DOHH2 (cell line): ENCODE data around the gene API5.
A peak's percentile ranks its signal among the peaks of the same experiment; 100 is the strongest.

ENCODE experiments used
- H3F3A ChIP-seq: fragments of 200-600 bp; sonication (generic), shearing (Covaris generic); 2 replicates; pipeline ENCODE4 v1.6.0; 2016; ENCODE audit warnings: antibody characterized with exemption, mild to moderate bottlenecking; ENCODE audit not compliant: control insufficient read depth, insufficient read depth
- H3K27ac ChIP-seq: fragments of 200-600 bp; sonication (generic); 2 replicates; pipeline ENCODE4 v1.5.1; 2014; ENCODE audit warnings: low read depth, mild to moderate bottlenecking, low read length, moderate library complexity
- H3K27me3 ChIP-seq: fragments of 200-600 bp; sonication (generic); 2 replicates; pipeline ENCODE4 v1.6.1; 2014; ENCODE audit warnings: mild to moderate bottlenecking, low read length, mixed read lengths; ENCODE audit not compliant: control insufficient read depth
- H3K36me3 ChIP-seq: fragments of 200-600 bp; sonication (generic); 2 replicates; pipeline ENCODE4 v1.6.1; 2014; ENCODE audit warnings: mild to moderate bottlenecking, low read length, moderate library complexity, mixed read lengths; ENCODE audit not compliant: control insufficient read depth
- H3K4me1 ChIP-seq: fragments of 200-600 bp; sonication (generic); 2 replicates; pipeline ENCODE4 v1.6.1; 2014; ENCODE audit warnings: mild to moderate bottlenecking, low read length, mixed read lengths; ENCODE audit not compliant: control insufficient read depth
- H3K4me2 ChIP-seq: fragments of 200-600 bp; sonication (generic); 2 replicates; pipeline ENCODE4 v1.6.0; 2014; ENCODE audit warnings: mild to moderate bottlenecking, low read length, moderate library complexity
- H3K4me3 ChIP-seq: fragments of 200-600 bp; sonication (generic); 2 replicates; pipeline ENCODE4 v1.5.1; 2014; ENCODE audit warnings: mild to moderate bottlenecking, low read length, mixed read lengths
- H3K79me2 ChIP-seq: fragments of 200-600 bp; sonication (generic); 2 replicates; pipeline ENCODE4 v1.6.1; 2014; ENCODE audit warnings: mild to moderate bottlenecking, low read length, mixed read lengths; ENCODE audit not compliant: control insufficient read depth
- H3K9me2 ChIP-seq: fragments of 200-600 bp; sonication (generic); replicated peaks from 2 replicates; pipeline ENCODE4 v1.6.1; 2014; ENCODE audit warnings: mild to moderate bottlenecking, low read length, mixed read lengths; ENCODE audit not compliant: control insufficient read depth
- H3K9me3 ChIP-seq: fragments of 200-600 bp; sonication (generic); 2 replicates; pipeline ENCODE4 v1.6.1; 2014; ENCODE audit warnings: antibody characterized with exemption, low read length, mixed read lengths; ENCODE audit not compliant: control insufficient read depth, insufficient read depth
- H4K20me1 ChIP-seq: fragments of 200-600 bp; sonication (generic); 2 replicates; pipeline ENCODE4 v1.6.0; 2014; ENCODE audit warnings: low read depth, mild to moderate bottlenecking, antibody characterized with exemption, low read length, moderate library complexity; ENCODE audit not compliant: control insufficient read depth, insufficient read depth
- CTCF ChIP-seq: fragments of 200-600 bp; sonication (generic); IDR thresholded peaks from one replicate; pipeline ENCODE4 v1.5.1; 2014; ENCODE audit warnings: antibody characterized with exemption, mild to moderate bottlenecking, low read depth, low read length; ENCODE audit not compliant: poor library complexity, severe bottlenecking
- EZH2phosphoT487 ChIP-seq: fragments of 200-600 bp; sonication (generic); IDR thresholded peaks from 2 replicates; pipeline ENCODE4 v1.6.1; 2017; ENCODE audit warnings: borderline replicate concordance, mild to moderate bottlenecking, antibody characterized with exemption, low read length, moderate library complexity, mixed read lengths

Gene API5

GRCh38 chr11:43311791-43312607 lies at the start of gene API5:
Gene API5 (plus strand): TSS chr11:43311996. CDS start chr11:43312128, 132 bp downstream.
- peak within 1 kb of the TSS; percentile 84 for H3K4me3 ChIP-seq
- peaks cover 24% of the 10 kb centered on the region for H3K36me3 ChIP-seq
- H3K4me2 ChIP-seq: peak within 1 kb of the TSS; percentile 78
- H3K79me2 ChIP-seq: peaks cover 55% of the 10 kb centered on the region
- no peak for TF ChIP-seq EZH2phosphoT487
- peak; percentile 79 for TF ChIP-seq CTCF
- H3F3A ChIP-seq: 0 out of 2 replicates have a peak, but pooled peaks cover 3% of the 10 kb centered on the region
- peak within 1 kb of the TSS; percentile 42 for H3K27ac ChIP-seq
- peaks cover 28% of the 10 kb centered on the region for H3K4me1 ChIP-seq
- no peaks in the 10 kb centered on the region for H3K27me3 ChIP-seq
- no peaks in the 10 kb centered on the region for H3K9me2 ChIP-seq
- H4K20me1 ChIP-seq: peaks cover 16% of the 10 kb centered on the region; the same call in 1 of the 2 replicates
- no peaks in the 10 kb centered on the region for H3K9me3 ChIP-seq

GRCh38 chr11:43267856-43268580 lies 43.8 kb upstream of the API5 start:
- Histone ChIP-seq H4K20me1 (no peaks in the 10 kb centered on the region), H3K36me3 (no peaks in the 10 kb centered on the region), H3K4me2 (no peak overlapping the region), H3K27me3 (no peaks in the 10 kb centered on the region), H3K9me3 (no peaks in the 10 kb centered on the region), H3F3A (no peaks in the 10 kb centered on the region), H3K79me2 (no peaks in the 10 kb centered on the region), H3K27ac (no peak overlapping the region), H3K4me1 (no peaks in the 10 kb centered on the region), H3K9me2 (no peaks in the 10 kb centered on the region), H3K4me3 (no peak overlapping the region)
- TF ChIP-seq CTCF: no peak
- TF ChIP-seq EZH2phosphoT487: no peak

GRCh38 chr11:43268786-43269185 lies 43.0 kb upstream of the API5 start:
- H3K4me2 ChIP-seq: no peak overlapping the region
- H3K4me1 ChIP-seq: no peaks in the 10 kb centered on the region
- no peaks in the 10 kb centered on the region for H3F3A ChIP-seq
- no peaks in the 10 kb centered on the region for H3K27me3 ChIP-seq
- no peak for TF ChIP-seq EZH2phosphoT487
- no peak for TF ChIP-seq CTCF
- H3K36me3 ChIP-seq: no peaks in the 10 kb centered on the region
- H3K27ac ChIP-seq: no peak overlapping the region
- no peaks in the 10 kb centered on the region for H3K9me3 ChIP-seq
- no peaks in the 10 kb centered on the region for H4K20me1 ChIP-seq
- H3K4me3 ChIP-seq: no peak overlapping the region
- H3K79me2 ChIP-seq: no peaks in the 10 kb centered on the region
- no peaks in the 10 kb centered on the region for H3K9me2 ChIP-seq
